HG03521 (cell line): ENCODE data around the gene STK32C.
"Not testable (repeated sequence)": the region's sequence is repeated elsewhere in the genome, so short reads cannot be mapped to it uniquely, and the experiment has no call there.

ENCODE experiments used
- ATAC-seq: cut with Tn5 transposase; IDR thresholded peaks from one replicate; pipeline ENCODE4 v1.9.1; 2021; ENCODE audit warnings: mild to moderate bottlenecking, moderate library complexity; ENCODE audit not compliant: unreplicated experiment

Gene STK32C

DNA sequence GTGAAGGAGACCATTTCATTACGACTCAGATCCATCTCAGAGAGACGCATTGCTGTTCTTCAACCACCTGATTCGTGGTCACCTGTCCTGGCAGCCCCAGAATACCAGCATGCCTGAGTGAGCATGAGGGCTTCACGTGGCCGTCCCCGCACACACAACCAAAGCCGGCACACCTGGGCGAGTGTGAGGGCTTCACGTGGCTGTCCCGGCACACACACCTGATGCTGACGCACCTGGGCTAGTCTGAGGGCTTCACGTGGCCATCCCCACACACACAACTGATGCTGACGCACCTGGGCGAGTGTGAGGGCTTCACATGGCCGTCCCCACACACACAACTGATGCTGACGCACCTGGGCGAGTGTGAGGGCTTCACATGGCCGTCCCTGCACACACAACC, 86.8 kb downstream of the STK32C start:
- not testable (repeated sequence) for ATAC-seq

DNA sequence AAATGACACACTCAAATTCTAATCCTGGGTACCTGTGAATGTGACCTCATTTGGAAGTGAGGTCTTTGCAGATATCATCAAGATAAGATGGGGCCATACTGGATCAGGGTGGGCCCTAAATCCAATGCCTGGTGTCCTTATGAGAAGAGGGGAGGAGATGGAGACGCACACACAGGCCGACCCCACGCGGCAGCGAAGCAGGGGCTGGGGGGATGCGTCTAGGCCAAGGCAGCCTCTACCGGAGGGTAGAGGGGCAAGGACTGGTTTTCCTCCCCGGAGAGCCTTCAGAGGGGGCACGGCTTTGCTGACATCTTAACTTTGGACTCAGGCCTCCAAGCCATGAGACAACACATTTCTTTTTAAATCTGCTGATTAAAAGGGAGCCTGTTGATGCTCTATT, 87.7 kb downstream of the STK32C start:
- no peak for ATAC-seq

DNA sequence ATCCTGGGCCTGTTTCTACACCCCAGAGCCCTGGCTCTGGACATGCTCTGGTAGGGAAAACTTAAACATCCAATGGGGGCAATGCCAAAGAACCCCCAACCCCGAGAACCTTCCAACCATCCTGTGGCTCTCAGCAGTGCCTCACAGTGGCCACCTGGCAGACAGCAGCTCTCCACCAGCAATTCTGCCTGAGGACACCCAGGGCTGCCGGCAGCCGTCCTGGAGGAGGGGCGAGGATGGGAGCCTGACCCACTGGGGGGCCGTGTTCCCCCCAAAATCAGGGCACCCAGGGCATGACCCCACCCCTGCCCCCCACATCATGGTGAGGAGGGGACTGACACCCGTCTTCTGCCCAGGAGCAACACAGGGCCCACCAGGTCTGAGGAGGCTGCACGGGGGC, 88.3 kb downstream of the STK32C start:
- ATAC-seq: no peak

DNA sequence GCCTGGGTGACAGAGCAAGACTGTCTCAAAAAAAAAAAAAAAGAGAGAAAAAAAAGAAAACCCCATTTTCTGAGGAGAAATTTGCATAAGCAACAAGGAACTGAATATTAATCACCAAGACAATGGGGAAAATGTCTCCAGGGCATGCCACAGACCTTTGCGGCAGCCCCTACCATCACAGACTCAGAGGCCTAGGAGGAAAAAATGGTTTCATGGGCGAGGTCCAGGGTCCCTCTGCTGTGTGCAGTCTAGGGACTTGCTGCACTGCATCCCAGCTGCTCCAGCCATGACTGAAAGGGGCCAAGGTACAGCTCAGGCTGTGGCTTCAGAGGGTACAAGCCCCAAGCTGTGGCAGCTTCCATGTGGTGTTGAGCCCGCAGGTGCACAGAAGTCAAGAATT, 91.3 kb downstream of the STK32C start:
- not testable (repeated sequence) for ATAC-seq

DNA sequence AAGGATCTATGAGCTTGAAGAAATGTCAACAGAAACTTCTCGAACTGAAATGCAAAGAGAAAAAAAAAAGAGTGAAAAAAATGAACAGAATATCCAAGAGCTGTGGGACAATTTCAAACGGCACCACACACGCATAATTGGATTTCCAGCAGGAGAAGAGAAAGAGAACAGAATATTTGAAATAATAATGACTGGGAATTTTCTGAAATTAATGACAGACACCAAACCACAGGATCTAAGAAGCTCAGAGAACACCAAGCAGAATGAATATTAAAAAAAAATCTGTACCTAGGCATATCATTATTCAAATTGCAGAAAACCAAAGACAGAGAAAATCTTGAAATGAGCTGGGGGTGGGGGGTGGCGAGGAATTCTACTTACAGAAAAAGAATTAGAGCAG, 93.8 kb downstream of the STK32C start:
- no peak for ATAC-seq

DNA sequence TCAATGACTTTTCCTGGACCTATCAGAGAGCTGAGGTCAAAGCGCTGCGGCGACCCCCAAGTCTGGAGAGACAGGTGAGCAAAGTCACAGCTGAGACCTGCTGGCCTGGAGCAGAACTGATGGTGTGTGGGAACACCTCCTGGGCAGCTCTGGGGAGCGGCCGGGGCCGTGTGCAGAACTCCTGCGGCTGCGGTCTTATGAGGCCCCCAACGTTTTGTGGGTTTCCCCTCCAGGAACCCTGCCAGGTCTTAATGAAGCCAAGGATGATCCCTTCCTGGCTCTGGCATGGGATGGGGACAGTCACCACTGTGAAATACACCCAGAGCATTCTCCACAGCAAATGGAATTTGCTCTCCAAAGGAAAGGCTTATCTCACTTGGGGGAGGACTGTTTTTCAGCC, 94.9 kb downstream of the STK32C start:
- ATAC-seq: no peak

DNA sequence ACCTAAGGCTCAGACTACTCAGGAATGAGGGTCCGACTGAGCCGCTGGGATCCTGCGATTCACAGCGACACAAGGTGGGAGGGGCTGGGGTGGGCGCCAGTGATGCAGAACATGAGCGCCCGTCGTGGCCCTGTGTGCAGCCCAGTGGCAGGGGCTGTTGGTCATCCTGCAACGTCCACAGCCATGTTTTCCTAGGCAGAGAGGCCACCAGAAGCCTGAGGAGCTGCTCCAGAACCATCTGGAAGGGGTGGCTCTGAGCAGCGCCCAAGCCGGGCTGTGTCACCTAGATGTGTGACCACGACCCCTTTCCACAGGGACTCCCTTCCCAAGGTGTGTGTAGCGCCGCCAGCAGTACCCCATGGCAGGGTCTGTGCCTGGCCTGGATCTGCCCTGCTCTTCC, 96.5 kb downstream of the STK32C start:
- ATAC-seq: no peak

DNA sequence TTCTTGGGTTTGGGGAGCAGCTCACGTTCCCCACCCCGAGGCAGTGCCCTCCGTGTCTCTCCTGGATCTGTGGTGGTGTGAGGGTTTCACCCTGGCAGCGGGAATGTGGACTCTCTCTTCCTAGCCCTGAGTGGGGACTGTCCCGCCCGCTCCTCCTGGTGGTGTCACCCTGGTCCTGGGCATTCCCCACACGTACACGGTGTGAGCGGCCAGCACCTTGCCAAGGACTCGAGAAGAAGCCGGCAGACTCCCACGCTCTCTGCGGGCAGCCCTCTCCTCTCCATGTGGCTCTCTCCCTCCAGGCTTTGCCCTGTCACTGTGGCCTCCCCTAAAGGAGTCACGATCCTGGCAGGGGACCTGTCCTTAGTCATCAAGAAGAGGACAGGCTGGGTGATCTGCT, 97.0 kb downstream of the STK32C start:
- no peak for ATAC-seq

DNA sequence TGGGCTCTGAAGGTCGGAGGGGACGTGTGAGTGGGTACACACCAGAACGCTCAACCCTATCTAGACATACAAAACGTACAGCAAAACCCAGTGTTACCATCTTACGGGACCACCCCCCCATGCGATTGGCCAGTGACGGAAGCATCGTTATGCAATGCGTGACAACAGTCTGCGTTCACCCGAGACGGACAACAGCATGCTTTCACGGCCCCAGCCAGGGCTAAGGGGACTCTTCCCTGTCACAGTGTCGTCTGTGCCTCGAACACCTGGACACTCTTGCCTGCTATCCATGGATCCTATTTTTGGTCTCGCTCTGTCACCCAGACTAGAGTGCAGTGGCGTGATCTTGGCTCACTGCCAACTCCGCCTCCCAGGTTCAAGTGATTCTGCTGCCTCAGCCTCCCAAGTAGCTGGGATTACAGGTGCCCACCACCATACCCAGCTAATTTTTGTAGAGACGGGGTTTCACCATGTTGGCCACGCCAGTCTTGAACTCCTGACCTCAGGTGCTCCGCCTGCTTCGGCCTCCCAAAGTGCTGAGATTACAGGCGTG, 97.7 kb downstream of the STK32C start:
- no peak for ATAC-seq

DNA sequence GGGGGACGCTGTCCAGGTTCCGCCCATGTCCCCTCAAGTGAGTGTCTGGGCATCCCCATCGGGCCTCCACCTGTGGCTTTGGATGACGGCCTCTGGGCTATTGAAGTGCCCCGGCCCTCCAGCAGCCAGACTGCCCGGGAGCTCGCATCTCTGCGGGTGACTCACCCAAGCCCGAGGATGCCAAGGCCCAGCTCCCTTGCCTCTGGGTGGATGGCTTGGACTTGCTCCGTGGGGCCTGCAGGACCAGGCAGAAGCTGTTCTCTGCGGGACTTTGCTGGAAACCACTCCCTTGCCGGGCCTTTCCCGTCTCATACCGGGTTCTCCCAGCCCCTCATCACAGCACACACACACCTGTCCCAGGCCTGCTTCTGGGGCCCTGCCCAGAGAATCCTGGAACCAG, 98.6 kb downstream of the STK32C start:
- no peak for ATAC-seq

DNA sequence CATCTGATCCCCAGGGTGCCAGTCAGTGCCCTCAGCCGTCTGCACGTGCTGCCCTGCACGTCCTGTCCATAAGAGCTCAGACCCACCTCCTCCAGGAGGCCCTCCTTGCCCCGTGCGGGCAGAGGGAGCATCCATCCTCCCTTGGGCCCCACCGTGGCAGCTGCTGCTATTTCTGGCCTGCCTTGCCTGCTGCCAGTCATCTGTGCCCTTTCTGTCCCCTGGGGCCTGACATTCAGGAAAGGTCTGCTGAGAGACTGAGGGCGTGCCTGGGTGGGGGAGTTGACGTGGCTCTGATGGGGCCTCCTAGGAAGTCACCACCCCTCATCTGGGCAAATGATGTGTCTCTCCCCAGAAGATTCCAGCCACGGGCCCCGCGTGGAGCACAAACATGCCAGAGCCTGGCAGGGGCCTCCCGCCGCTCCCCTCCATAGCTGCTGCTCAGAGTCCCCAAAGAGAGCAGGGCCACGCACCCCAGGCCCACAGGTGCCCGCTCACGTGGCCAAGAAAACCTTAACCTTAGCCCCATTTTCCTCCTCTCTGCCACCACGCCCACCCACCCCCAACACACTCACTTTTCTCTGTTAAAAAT, 99.2 kb downstream of the STK32C start:
- ATAC-seq: no peak

DNA sequence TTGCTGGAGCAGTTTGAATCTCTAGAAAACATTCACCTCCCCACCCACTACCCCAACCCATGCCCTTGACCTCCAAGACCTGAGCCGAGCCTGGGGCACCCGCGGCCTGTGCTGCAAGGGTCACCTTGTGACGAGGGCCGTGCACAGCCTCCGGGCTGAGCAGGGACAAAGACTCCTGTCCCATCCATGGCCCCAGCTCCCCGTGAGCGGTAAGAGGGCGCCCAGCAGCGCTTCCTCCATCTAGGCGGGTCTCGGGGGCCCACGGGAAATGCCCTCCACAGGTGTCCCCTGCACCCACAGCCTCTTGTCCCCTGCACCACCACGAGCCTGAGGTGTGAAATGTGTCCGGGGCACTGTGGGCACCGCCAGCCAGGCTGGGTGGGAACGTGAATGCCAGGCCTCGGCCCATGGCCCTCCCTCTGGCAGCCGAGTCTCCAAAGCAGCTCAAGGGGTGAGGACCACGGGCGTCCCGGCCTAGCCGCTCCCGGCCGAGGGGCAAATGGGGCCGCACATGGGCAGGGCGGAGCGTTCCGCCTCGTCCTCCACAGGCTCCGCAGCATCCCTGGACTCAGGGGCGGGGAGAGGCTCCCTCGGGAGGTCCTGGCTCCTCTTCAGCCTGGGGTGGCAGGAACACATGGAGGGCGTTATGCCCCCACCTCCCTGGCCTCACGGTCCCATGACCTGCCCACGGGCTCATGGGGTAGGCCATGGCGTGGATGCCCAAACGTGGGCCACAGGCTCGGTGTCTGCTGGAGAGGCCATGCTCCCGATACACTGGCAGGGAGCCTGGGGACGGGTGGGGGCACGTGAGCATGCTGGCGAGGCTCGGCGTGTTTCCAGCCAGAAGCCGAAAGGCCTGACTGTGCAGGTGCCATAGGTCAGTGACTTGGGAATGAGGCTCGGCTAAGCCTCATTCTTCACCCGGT, 100.0 kb downstream of the STK32C start:
- ATAC-seq: no peak

DNA sequence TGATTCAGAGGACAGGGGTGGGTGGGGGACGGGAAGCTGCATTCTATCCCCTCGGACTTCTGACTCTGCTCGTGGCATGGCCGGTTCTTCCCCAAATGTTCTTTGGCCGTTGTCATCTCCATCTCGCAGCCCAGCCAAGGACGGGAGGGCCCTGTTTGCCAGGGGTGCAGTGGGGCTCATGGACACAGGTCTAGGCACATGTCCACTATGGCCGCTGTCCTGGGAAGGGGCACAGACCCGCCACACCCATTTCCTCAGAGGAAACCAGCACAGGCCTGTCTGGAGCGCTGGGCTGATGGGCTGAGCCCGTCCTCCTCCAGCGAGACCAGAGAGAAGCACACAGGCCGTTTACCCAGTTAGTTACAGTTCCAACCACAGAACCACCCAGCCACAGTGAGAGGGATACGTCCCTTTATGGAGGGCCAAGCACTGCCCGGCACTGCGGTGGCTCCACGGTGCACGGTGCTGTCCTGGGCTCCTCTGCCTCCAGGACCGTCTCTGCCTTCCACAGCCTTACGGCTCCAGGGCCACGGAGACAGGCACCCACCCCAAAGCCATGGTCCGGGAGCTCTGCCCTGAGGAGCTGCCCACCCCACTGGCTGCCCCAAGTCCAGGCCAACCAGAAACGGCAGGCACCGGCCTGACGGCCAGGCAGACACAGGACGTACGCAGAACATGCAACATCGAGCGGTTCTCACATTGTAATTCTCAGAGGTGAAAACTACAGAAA, 100.8 kb downstream of the STK32C start:
- no peak for ATAC-seq

DNA sequence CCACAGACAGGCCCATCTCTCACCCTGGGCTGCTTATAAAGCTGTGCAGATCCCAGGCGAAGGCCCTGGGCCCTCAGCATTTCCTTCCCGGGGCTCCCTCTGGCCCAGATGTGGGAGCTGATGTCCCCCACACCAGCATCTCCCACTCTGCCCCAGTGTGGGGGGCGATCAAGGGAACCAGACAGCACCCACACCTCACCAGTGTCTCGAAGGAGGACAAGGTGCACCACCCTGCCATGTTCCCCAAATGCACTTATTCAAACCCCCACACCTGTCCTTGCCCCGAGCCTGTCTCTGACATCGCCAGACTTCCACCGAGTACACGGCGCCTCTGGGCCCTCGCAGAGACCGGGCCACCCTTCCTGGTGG, 101.4 kb downstream of the STK32C start:
- ATAC-seq: no peak

DNA sequence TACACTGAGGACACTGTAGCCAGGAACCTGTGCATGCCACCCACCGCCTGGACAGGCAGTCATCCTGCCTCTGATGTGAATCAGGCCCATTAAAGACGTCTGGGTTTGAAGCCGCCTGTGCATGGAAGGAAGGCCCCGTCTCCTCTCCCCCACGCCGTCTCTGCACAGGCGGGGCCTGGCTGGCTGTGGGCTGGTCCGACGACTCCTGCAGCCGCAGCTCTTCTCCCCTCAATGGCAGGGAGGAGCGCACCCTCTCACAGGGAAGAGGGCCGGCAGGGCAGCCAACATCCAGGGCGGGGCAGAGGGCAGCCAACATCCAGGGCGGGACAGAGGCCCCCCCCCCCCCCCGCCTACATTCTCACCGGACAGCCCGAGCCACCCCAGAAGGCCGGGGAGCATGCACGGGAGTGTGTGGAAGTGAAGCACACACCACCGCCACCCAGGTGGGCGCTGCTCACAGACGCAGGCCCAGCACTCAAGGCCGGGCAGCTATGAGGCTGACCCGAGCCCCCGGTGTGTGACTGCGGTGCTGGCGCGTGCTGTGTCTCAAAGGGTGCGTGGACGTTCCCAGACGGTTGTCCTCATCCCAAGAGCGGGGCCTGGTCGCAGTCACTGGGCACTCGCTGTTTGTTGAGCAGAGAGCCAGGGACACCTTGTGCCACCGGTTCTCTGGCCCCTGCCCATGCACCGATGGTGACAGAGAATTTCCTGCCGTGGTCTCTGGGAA, 101.9 kb downstream of the STK32C start:
- ATAC-seq: no peak

DNA sequence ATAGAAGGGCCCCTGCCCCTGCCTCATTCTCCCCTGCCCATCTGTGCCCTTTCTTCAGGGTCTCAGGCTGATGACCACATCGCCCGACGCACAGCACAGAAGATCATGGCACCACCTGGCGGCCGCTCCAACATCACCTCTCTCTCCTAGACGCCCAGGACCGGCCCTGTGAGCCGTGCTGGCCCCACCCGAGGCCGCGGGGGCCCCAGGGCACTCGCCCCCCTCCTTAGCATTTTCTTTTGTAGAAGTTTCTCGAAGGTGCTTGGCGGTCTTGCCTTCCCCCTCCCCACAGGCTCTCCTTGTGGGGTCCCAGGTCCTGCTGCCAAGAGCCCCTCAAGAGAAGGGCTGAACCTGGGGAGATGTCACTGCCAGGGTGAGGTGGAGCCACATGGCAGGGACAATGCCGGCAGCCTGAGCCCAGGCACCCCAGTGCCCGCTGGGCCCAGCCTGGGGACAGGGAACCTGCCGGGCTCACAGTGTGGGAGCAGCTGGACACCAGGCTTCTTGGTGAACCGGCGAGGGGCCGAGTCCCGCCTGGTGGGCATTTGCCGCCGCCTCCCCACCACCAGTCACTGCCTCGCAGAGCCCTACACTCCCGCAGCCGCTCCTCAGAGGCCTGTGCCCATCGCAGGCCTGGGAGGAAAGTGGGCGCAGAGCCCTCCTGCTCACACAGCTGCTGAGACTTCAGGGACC, 102.8 kb downstream of the STK32C start:
- ATAC-seq: no peak

DNA sequence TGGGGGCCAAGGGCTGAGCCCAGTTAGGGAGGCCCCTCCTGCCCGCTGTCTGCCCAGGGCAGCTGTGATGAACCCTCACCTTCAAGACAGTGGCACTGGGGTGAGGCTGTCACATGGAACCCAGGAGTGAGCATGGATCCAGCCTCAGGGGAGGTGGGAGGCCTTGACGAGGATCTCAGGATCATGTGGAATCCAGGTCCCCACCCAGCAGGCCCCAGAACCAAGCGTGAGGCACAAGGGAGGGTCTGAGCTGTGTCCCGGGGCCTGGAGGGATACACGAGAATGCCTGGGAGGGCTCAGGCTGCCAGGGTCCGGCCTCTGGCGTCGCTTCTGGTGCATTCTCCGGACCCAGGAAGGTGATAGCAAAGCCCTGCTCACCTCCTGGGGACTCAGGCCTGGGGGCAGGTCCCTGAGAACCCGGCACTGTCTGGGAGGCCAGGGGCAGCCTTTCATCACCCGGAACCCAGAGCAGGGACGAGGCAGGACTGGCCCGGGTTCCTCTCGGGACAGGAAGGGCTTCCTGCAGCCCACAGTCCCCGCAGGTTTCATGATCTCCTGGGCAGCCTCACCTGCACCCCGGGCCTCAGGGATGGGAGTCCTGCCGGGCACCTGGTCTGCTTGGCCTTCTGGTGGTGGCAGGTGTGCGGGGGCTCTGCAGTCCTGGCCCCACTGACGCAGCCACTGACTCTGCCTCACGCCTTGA, 103.5 kb downstream of the STK32C start:
- no peak for ATAC-seq

DNA sequence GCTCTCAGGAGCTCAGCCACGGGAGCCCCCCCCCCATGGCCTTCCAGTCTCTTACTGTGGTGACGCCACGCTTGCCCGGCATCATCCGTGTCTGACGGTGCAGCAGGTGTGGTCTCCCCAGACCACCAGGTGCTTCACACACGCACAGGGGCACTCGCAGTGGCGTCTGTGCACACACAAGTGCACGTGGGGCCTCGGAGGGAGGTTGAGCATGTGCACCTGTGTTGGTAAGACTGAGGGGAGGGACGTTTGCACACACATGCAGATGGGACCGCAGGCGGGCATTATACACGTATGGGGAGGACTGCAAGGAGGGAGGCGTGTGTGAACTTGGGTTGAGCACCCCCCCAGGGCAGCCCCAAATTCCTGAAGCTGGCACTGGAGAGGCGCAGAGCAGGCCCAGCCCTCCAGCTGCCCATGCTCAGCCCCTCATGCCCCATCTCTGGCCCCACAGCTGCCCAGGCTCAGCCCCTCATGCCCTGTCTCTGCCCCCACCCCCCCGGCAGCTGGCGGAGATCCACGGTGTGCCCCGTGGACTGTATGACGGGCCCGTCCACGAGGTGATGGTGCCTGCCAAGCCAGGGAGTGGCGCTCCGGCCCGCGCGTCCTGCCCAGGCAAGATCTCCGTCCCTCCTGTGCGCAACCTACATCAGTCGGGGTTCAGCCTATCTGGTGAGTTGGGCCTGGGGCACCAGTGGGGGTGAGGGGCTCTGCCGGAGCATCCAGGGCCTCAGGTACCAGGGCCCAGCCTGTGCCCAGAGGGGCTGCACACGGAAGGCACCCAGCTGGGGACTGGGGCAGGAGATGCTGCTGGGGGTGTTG, 104.3 kb downstream of the STK32C start:
- ATAC-seq: no peak
